GM19193 (cell line): Measurements from ENCODE around the gene SHC3.

Experiments
- POLR2A ChIP-seq: IDR thresholded peaks from 4 replicates; pipeline ENCODE4 v1.6.1; 2011; ENCODE audit not compliant: insufficient read depth, insufficient read length; ENCODE audit errors: extremely low read depth

Gene SHC3

DNA sequence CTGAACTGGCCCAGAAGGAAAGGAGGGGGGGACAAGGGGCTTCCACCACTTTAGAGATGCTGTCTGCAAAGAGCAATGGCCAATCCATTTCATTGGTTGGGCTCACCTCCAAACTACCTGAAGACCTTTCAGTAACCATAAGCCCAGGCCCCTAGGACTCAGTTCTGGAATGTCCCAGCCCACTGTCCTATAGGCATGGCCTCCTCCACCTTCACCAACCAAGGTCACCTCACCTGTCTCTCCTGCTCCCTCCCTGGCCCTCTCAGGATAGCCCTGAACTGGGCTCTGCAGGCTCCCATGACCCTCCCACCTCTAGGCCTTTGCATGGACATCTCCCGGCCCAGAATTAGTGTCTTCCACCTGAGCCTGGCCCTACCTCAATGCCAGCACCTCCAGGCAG is 165.0 kb downstream of the SHC3 start:
- no peak for TF ChIP-seq POLR2A

DNA sequence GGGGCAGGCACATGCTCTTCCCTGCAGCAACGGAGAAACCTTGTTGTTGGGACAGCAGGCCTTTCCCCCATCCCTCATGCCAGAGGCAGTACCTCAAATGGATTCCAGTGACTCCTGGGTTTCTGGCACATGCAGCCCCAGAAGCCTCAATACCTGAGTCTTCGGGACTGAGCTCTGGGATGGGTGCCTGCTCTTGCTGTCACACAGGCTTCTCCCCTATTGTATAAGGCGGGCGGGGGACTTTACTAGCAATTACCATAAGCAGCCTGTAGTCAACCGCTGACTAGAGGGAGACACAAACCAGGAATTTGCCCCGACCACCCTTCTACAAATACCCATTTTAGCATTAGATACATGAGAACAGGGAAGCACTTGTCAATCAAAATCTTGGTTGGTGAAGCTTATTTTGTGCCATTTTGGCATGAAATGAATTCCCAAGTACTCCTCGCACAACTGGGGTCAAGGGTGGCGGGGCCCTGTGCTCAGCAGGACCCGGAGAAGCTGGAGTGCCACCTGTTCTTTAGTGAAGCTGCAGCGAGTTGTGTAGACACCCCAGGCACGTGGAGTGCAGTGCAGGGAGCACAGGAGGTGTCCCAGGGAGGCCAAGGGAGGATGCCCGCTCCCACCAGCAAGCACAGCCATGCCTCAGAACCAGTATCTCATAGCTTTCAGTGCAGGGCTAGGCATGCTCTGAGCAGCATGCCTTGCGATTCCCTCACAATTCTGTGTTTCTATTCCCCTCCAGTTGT is 166.2 kb downstream of the SHC3 start:
- no peak for TF ChIP-seq POLR2A

DNA sequence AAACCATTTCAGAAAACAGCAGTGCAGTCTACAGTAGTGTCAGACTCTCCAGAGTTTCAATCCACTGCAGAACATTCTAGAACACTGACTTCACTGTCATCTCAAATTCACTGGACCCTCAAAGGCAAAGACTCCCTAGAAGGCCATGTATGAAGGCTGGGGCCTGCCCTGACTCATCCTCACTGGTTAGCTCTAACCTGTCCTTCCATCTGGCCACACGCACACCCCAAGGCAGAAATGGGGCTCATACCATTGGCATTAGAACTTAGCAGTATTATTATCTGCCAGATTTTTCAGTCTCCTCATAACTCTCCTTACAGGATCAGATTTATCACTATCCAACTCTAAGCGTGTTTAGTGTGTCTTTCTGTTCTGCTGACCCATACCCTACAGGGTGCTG is 166.9 kb downstream of the SHC3 start:
- no peak for TF ChIP-seq POLR2A

DNA sequence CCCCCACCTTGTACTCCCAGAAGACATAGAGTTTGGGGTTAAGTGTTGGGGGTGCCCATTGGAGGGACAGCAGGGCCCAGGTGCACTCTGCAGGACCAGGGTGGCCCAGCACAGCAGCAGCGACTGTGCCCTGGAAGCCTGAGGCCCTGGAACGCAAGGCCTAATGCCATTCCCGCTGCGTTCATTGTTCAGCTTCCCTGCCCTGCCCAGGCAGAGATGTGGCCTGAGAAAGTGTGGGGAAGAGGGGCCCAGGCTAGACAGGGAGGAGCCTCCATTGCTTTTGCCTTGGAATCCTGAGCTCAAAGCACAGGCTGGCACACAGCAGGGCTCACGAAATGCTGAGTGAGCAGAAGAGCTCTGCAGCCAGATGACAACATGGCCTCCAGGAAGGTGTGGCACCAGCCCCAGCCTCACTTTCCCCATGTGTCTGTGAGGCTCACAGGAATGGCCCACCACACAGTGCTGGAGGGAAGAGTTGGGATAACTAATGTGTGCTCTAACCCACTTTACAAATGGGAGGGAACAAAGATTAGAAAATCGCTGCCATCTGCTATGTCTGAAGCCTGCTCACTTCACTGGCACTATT is 168.0 kb downstream of the SHC3 start:
- no peak for TF ChIP-seq POLR2A

DNA sequence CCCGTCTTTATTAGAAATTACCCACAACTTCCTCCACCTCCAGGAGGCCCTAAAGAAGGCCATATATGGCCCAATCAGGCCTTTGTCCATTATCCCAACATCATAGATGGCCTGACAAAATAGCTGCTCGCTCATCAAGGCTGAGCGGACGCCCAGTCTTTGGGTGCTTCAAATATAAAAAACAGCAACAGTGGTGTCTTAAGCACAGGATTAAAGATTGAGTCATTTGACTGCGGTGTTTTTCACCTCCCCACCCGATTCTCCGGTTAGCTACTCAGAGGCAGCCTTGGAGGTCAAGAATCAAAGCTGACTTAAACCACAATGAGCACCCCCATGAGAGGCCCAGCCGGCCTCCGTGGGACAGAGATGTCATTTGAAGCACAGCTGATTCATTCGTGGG is 168.6 kb downstream of the SHC3 start:
- TF ChIP-seq POLR2A: no peak

DNA sequence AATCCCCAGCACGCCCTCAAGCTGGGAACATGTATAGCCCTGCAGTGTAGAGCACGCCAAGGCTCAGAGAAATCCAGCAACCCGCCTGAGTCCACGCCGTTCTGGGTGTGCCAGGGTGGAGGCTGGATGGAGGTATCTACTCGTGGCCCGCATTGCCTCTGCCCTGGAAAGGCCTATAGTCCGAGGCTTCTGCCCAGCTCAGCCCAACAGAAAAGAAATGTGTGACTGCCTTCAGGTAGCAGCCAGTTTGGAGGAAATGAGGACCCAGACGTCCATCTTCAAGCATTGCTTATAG is 169.1 kb downstream of the SHC3 start:
- TF ChIP-seq POLR2A: no peak

DNA sequence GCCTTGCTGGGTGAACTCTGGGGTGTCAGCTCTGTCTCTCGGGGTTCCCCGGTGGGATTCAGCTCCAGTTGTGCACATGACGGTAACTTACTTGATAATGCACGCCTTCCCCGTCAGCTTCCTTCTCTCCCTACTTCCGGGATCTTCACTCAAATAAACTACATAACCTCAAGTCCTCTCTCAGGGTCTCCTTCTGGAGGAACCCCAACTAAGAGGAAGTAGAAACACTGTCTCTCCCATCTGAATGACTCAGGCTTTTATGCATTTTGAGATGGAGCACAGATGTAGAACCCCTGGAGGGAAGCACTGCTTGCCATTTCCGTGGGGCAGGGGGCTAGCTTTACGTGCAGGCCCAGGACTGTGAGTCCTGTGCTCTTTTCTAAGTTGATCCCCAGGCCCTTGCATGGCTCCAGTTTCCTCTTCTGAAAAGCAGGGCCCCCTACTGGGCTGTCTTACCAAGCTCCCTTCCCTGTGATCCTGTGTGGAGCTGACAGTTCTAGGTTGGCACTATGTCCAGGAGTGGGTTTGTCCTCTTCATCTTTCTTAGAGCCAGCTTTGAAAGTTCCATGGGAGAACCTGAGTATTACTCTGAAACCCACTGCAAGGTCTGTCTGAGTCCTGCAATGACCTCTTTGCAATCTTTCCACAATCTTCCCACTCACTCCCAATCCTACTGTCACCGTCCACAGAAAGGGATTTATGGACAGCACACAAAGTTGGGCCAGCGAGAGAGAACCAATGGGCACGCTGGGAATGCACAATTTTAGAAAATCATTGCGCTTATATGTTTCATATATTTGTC is 169.7 kb downstream of the SHC3 start:
- TF ChIP-seq POLR2A: no peak

DNA sequence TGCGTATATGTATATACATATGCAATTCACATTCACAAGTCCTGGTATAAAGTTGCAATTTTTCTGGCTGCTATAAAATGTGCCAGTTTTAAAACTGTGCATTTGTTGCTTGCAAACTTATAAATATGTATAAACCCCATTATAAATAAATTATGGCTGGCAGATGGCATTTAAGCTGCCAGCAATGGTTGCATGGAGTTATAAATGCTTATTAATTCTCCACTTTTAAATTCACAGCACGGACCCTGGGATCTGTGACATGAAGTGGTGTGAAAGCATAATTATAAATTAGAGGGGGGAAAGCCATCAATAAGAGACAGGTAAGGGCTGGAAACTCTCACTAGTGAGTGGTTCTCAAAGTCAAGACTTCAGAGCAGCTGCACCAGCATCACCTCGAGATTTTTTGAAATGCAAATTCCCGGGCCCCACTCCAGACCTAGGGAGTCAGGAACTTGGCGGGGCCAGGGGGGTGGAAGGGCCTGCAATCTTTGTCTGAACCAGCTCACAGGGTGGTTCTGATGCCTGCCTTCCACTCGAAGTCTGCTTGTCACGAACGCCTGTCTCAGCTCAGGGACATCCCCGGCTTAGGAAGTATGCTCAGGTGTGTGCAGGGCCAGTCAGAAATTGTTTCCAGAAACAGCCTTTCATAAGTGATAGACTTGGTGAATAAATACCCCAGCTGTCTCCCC is 170.4 kb downstream of the SHC3 start:
- no peak for TF ChIP-seq POLR2A

DNA sequence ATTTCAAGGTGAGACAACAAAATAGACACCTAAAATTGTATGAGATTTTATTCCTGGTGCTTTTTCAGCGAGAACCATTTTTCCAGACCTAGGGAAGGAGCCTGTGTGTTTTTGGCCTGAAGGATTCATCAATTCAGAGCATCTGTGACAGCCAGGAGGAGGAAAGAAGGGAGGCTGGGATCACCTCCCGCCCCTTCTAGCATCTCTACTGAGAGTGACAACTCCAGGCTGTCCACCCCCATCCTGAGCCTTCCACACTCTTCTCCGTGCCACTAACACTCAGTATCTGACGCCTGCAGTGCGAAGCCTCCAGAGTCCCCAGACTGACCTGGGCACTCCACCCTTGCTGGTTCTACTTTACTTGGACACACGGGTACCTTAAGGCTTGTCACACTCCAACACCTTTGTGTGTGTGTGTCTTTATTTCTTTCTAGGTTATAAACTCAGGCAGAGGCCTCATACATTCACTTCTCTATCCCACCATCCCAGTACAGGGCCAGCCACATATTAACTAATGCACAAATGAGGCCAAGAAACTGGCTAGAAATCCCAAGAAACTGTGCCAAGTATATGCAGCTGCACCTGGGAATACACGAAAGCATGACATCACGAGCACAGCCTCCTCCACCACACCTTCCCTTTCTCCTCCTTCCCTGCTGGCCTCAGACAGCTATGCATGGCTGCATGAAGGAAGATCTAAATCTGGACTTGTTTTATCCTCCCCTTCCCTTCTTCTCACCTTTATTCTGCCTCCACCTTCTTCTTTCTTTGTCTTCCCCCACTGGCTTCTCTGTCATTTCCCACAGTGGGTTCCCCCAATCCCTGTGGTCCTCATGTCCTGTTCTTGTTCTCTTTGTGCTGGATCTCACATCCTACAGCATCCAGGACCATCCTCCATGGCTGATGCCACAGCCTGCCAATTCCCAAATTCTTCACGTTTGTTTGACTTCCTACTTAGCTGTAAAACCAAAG is 171.3 kb downstream of the SHC3 start:
- TF ChIP-seq POLR2A: no peak

DNA sequence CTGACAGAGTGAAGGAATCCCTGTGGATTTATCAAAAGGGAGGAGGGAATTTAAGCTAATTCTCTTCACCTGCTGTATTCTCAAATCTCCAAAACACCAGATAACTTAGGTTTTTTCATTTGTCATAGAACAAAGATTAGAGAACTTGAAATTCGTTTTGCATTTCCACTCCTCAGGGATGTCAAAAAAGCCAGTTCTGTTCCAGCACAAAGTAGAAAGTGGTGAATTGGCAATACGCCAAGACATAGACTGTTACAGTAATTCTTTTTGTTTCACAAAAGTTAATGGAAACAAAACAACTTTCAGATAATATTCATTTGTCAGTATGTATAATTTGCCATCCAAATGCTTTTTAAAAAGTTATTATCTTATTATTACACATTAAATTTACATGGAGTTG is 172.4 kb downstream of the SHC3 start:
- TF ChIP-seq POLR2A: no peak

DNA sequence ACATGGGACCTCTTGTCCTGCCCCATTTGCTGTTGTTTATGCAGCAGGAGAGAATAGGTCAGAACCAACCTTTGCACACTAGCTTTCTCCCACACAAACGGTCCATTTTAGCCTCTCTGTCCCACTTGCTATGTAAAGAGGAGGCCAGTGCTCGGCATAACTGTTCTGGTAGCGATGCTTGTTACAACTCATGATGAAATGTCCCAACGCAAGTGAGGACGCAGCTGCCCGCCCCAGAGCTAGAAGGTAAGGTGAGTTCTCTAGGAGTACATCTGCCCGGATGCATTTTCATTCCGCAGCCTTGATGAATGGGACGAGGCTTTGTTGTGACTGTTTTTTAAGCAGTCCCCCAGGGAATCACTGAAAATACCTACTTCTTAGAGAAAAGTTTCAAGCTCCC is 173.3 kb downstream of the SHC3 start:
- no peak for TF ChIP-seq POLR2A

DNA sequence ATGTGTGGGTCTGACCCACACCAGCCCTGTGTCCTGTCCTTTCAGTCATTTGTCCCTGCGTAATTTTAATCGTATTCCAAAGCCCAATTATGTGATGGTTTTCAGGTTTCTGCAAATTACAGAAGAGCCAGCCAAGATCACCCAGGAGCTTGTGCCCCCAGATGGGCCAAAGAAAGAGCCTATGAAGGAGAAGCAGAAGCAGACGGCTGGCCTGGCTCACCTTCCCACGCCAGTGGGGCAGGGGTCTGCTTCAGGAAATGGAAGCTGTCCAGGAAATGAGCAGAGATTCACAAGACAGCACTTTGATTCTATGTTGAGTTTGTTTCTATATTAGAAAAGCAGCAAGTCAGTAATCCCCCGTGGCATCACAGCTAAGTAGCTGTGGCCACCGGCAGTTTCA is 175.6 kb downstream of the SHC3 start:
- no peak for TF ChIP-seq POLR2A

DNA sequence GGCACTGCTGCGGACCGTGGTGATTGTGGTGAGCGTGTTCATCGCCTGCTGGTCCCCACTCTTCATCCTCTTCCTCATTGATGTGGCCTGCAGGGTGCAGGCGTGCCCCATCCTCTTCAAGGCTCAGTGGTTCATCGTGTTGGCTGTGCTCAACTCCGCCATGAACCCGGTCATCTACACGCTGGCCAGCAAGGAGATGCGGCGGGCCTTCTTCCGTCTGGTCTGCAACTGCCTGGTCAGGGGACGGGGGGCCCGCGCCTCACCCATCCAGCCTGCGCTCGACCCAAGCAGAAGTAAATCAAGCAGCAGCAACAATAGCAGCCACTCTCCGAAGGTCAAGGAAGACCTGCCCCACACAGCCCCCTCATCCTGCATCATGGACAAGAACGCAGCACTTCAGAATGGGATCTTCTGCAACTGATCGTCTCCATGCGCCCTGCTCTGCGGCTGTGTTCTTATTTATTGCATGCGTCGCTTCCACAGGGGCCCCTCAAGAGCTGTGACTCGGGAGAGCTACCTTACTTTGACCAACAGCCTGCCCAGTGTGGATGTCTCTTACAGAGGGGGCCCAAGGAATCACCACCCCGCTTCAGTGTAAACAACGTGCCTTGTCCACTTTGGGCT is 176.6 kb downstream of the SHC3 start:
- no peak for TF ChIP-seq POLR2A

DNA sequence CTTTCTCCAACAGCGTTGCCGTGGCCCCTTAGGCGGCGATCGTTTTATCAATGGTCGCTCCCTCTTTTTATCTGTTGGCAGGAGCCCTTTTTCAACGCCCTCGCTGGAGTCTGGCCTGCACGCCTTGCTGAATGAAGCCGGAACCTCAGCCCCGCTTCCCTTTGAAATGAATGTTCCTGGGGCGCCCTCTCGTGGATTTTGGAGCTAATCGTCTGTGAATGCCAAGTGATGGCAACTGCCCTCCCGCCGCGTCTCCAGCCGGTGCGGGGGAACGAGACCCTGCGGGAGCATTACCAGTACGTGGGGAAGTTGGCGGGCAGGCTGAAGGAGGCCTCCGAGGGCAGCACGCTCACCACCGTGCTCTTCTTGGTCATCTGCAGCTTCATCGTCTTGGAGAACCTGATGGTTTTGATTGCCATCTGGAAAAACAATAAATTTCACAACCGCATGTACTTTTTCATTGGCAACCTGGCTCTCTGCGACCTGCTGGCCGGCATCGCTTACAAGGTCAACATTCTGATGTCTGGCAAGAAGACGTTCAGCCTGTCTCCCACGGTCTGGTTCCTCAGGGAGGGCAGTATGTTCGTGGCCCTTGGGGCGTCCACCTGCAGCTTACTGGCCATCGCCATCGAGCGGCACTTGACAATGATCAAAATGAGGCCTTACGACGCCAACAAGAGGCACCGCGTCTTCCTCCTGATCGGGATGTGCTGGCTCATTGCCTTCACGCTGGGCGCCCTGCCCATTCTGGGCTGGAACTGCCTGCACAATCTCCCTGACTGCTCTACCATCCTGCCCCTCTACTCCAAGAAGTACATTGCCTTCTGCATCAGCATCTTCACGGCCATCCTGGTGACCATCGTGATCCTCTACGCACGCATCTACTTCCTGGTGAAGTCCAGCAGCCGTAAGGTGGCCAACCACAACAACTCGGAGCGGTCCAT is 177.4 kb downstream of the SHC3 start:
- no peak for TF ChIP-seq POLR2A

DNA sequence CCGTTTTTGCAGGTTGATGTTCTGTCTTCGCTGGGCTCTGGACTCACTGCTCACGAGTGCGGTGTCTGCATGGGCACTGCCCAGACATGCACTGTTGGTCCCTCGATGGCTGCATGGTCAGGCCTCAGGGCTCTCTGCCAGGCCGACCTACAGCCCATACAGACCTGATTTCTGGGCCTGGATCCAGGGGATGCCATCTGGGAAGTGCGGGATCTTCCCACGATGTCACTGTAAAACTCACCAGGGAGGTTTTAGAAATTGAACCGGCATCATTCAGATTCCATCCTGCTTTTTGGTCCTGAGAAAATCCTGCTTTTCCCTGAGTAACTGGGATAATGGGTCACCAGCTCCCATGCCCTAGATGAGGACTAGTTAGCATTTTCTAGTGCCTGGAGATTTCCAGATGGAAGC is 178.2 kb downstream of the SHC3 start:
- TF ChIP-seq POLR2A: no peak
